HEK293 (cell line): ENCODE data around the gene UBXN10.

Experiments used
- CTCF ChIA-PET: fragments of 350-600 bp; formaldehyde crosslinking; extraction: SDS; loops from one replicate; lab custom pipeline; 2021; ENCODE audit warnings: antibody characterized with exemption; lab: Yijun Ruan, JAX
- POLR2A ChIA-PET: fragments of 300-600 bp; formaldehyde crosslinking; extraction: SDS; loops from one replicate; lab custom pipeline; 2020; ENCODE audit warnings: antibody characterized with exemption, inconsistent platforms; lab: Yijun Ruan, JAX
- H3K27ac ChIP-seq: fragments of 200-500 bp; sonication (Bioruptor generic); 2 replicates; pipeline ENCODE4 v1.5.1; 2014; ENCODE audit warnings: low read depth, low read length, control low read depth, inconsistent platforms; ENCODE audit errors: extremely low read depth
- H3K36me3 ChIP-seq, 2 experiments: fragments of 200-500 bp in 1 of 2; sonication (Bioruptor generic) in 1 of 2; 1 replicate in 1 of 2; 2 replicates in 1 of 2; pipeline ENCODE4 v1.5.1; 2014 to 2017; ENCODE audit warnings: inconsistent platforms in 2 of 2, low read length in 2 of 2; ENCODE audit not compliant: control insufficient read depth in 2 of 2, insufficient read depth in 1 of 2
- H3K4me1 ChIP-seq: fragments of 200-500 bp; sonication (Bioruptor generic); 2 replicates; pipeline ENCODE4 v1.5.1; 2014; ENCODE audit warnings: mild to moderate bottlenecking, low read length, inconsistent platforms; ENCODE audit not compliant: control insufficient read depth, insufficient read depth
- H3K4me3 ChIP-seq: 2 replicates; pipeline ENCODE4 v1.5.1; 2011; ENCODE audit warnings: low read depth, mild to moderate bottlenecking, control low read depth, low read length, moderate library complexity
- H3K9me3 ChIP-seq: fragments of 200-500 bp; sonication (Bioruptor generic); 2 replicates; pipeline ENCODE4 v1.5.1; 2014; ENCODE audit warnings: low read depth, low read length, inconsistent platforms; ENCODE audit not compliant: control insufficient read depth, insufficient read depth
- EGR2 ChIP-seq: fragments of 450-650 bp; formaldehyde crosslinking; IDR thresholded peaks from 2 replicates; pipeline ENCODE4 v1.5.1; 2016; ENCODE audit warnings: low read depth, missing biosample characterization, missing genetic modification characterization
- TCF7L2 ChIP-seq: IDR thresholded peaks from 2 replicates; pipeline ENCODE4 v1.6.1; 2011; ENCODE audit warnings: low read depth, mild to moderate bottlenecking, inconsistent platforms, low read length, moderate library complexity, borderline replicate concordance
- ZBTB1 ChIP-seq: fragments of 450-650 bp; formaldehyde crosslinking; IDR thresholded peaks from 2 replicates; pipeline ENCODE4 v1.5.1; 2016; ENCODE audit warnings: missing biosample characterization, missing genetic modification characterization
- ZFP69B ChIP-seq: fragments of 450-650 bp; formaldehyde crosslinking; IDR thresholded peaks from 2 replicates; pipeline ENCODE4 v1.5.1; 2016; ENCODE audit warnings: missing biosample characterization, missing genetic modification characterization
- ZNF311 ChIP-seq: fragments of 450-650 bp; formaldehyde crosslinking; IDR thresholded peaks from 2 replicates; pipeline ENCODE4 v1.5.1; 2017; ENCODE audit warnings: missing biosample characterization, missing genetic modification characterization, borderline replicate concordance
- ZNF404 ChIP-seq: fragments of 450-650 bp; formaldehyde crosslinking; IDR thresholded peaks from 2 replicates; pipeline ENCODE4 v1.5.1; 2017; ENCODE audit warnings: missing biosample characterization, missing genetic modification characterization
- ZNF416 ChIP-seq: fragments of 450-650 bp; formaldehyde crosslinking; IDR thresholded peaks from 2 replicates; pipeline ENCODE4 v1.5.1; 2016; ENCODE audit warnings: missing biosample characterization, missing genetic modification characterization
- ZNF501 ChIP-seq: fragments of 450-650 bp; formaldehyde crosslinking; IDR thresholded peaks from 2 replicates; pipeline ENCODE4 v1.5.1; 2016; ENCODE audit warnings: missing biosample characterization, missing genetic modification characterization
- ZNF530 ChIP-seq: fragments of 450-650 bp; formaldehyde crosslinking; IDR thresholded peaks from 2 replicates; pipeline ENCODE4 v1.5.1; 2016; ENCODE audit warnings: low read depth, missing biosample characterization, missing genetic modification characterization
- ZNF558 ChIP-seq: fragments of 450-650 bp; formaldehyde crosslinking; IDR thresholded peaks from 2 replicates; pipeline ENCODE4 v1.5.1; 2016; ENCODE audit warnings: missing biosample characterization, missing genetic modification characterization
- ZNF658 ChIP-seq: fragments of 450-650 bp; formaldehyde crosslinking; IDR thresholded peaks from 2 replicates; pipeline ENCODE4; 2016; ENCODE audit warnings: missing biosample characterization, missing genetic modification characterization
- ZNF664 ChIP-seq: fragments of 450-650 bp; formaldehyde crosslinking; IDR thresholded peaks from 2 replicates; pipeline ENCODE4 v1.5.1; 2016; ENCODE audit warnings: missing biosample characterization, missing genetic modification characterization
- ZNF747 ChIP-seq: fragments of 450-650 bp; formaldehyde crosslinking; IDR thresholded peaks from 2 replicates; pipeline ENCODE4 v1.5.1; 2016; ENCODE audit warnings: missing biosample characterization, missing genetic modification characterization
- ZNF776 ChIP-seq: fragments of 450-650 bp; formaldehyde crosslinking; IDR thresholded peaks from 2 replicates; pipeline ENCODE4 v1.5.0; 2017; ENCODE audit warnings: missing biosample characterization, missing genetic modification characterization, borderline replicate concordance
- ZNF785 ChIP-seq: fragments of 450-650 bp; formaldehyde crosslinking; IDR thresholded peaks from 2 replicates; pipeline ENCODE4 v1.5.1; 2016; ENCODE audit warnings: missing biosample characterization, missing genetic modification characterization
- ZNF791 ChIP-seq: fragments of 450-650 bp; formaldehyde crosslinking; IDR thresholded peaks from 2 replicates; pipeline ENCODE4 v1.5.1; 2016; ENCODE audit warnings: missing biosample characterization, missing genetic modification characterization
- TF ChIP-seq, protein P1 (sequence below): fragments of 450-650 bp; formaldehyde crosslinking; IDR thresholded peaks from 2 replicates; pipeline ENCODE4 v1.5.1; 2016; ENCODE audit warnings: missing biosample characterization, missing genetic modification characterization, borderline replicate concordance
- TF ChIP-seq, protein P2 (sequence below): fragments of 450-650 bp; formaldehyde crosslinking; IDR thresholded peaks from 2 replicates; pipeline ENCODE4 v1.5.1; 2017; ENCODE audit warnings: missing biosample characterization, missing genetic modification characterization
- TF ChIP-seq, protein P3 (sequence below): fragments of 450-650 bp; formaldehyde crosslinking; IDR thresholded peaks from 2 replicates; pipeline ENCODE4 v1.5.1; 2016; ENCODE audit warnings: missing biosample characterization, missing genetic modification characterization
- TF ChIP-seq, protein P4 (sequence below): fragments of 450-650 bp; formaldehyde crosslinking; IDR thresholded peaks from 2 replicates; pipeline ENCODE4; 2016; ENCODE audit warnings: missing biosample characterization, missing genetic modification characterization

UBXN10 gene

DNA sequence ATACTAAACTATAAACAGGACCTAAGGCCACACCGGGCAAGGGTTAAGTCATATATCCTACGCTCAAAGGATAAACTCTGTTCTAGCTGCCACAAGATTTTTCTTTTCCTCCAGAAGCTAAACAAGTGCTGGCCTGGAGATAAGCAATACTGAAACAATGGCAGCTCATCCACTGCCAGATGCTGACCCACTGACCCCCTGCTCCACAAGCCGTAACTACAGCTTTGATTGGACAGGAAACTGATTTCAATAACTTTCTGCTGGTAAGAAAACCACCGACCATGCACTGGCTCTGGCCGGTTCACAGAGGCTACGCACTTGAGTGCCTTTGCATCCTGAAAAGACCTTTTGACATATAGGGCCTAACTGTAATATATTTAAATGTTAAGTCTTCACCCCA, 51.8 kb downstream of the UBXN10 start (continued):
- TF ChIP-seq, protein P1, sequence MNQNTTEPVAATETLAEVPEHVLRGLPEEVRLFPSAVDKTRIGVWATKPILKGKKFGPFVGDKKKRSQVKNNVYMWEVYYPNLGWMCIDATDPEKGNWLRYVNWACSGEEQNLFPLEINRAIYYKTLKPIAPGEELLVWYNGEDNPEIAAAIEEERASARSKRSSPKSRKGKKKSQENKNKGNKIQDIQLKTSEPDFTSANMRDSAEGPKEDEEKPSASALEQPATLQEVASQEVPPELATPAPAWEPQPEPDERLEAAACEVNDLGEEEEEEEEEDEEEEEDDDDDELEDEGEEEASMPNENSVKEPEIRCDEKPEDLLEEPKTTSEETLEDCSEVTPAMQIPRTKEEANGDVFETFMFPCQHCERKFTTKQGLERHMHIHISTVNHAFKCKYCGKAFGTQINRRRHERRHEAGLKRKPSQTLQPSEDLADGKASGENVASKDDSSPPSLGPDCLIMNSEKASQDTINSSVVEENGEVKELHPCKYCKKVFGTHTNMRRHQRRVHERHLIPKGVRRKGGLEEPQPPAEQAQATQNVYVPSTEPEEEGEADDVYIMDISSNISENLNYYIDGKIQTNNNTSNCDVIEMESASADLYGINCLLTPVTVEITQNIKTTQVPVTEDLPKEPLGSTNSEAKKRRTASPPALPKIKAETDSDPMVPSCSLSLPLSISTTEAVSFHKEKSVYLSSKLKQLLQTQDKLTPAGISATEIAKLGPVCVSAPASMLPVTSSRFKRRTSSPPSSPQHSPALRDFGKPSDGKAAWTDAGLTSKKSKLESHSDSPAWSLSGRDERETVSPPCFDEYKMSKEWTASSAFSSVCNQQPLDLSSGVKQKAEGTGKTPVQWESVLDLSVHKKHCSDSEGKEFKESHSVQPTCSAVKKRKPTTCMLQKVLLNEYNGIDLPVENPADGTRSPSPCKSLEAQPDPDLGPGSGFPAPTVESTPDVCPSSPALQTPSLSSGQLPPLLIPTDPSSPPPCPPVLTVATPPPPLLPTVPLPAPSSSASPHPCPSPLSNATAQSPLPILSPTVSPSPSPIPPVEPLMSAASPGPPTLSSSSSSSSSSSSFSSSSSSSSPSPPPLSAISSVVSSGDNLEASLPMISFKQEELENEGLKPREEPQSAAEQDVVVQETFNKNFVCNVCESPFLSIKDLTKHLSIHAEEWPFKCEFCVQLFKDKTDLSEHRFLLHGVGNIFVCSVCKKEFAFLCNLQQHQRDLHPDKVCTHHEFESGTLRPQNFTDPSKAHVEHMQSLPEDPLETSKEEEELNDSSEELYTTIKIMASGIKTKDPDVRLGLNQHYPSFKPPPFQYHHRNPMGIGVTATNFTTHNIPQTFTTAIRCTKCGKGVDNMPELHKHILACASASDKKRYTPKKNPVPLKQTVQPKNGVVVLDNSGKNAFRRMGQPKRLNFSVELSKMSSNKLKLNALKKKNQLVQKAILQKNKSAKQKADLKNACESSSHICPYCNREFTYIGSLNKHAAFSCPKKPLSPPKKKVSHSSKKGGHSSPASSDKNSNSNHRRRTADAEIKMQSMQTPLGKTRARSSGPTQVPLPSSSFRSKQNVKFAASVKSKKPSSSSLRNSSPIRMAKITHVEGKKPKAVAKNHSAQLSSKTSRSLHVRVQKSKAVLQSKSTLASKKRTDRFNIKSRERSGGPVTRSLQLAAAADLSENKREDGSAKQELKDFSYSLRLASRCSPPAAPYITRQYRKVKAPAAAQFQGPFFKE = no peak

DNA sequence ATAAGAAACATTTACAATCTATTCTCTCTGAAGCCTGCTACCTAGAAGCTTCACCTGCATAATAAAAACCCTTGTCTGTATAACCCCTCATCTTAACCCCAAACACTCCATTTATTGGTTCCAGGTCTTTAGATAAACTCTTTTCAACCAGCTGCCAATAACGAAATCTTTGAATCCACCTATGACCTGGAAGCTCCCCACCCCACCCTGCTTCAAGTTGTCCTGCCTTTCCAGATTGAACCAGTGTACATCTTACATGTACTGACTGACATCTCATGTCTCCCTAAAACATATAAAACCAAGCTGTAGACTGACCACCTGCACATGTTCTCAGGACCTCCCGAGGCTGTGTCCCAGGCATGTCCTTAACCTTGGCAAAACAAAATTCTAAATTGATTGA, 54.1 kb downstream of the UBXN10 start:
- ChIA-PET CTCF (no interaction called here), POLR2A (no interaction called here)
- Histone ChIP-seq H3K27ac (no peak overlapping the region), H3K4me1 (no peaks in the 10 kb centered on the region), H3K4me3 (no peak overlapping the region), H3K36me3 (no peaks in the 10 kb centered on the region), H3K9me3 (no peaks in the 10 kb centered on the region)
- TF ChIP-seq, protein P2, sequence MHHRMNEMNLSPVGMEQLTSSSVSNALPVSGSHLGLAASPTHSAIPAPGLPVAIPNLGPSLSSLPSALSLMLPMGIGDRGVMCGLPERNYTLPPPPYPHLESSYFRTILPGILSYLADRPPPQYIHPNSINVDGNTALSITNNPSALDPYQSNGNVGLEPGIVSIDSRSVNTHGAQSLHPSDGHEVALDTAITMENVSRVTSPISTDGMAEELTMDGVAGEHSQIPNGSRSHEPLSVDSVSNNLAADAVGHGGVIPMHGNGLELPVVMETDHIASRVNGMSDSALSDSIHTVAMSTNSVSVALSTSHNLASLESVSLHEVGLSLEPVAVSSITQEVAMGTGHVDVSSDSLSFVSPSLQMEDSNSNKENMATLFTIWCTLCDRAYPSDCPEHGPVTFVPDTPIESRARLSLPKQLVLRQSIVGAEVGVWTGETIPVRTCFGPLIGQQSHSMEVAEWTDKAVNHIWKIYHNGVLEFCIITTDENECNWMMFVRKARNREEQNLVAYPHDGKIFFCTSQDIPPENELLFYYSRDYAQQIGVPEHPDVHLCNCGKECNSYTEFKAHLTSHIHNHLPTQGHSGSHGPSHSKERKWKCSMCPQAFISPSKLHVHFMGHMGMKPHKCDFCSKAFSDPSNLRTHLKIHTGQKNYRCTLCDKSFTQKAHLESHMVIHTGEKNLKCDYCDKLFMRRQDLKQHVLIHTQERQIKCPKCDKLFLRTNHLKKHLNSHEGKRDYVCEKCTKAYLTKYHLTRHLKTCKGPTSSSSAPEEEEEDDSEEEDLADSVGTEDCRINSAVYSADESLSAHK (tag by site-specific recombination) = no peak
- no peak for TF ChIP-seq ZNF558 (tag by site-specific recombination)

DNA sequence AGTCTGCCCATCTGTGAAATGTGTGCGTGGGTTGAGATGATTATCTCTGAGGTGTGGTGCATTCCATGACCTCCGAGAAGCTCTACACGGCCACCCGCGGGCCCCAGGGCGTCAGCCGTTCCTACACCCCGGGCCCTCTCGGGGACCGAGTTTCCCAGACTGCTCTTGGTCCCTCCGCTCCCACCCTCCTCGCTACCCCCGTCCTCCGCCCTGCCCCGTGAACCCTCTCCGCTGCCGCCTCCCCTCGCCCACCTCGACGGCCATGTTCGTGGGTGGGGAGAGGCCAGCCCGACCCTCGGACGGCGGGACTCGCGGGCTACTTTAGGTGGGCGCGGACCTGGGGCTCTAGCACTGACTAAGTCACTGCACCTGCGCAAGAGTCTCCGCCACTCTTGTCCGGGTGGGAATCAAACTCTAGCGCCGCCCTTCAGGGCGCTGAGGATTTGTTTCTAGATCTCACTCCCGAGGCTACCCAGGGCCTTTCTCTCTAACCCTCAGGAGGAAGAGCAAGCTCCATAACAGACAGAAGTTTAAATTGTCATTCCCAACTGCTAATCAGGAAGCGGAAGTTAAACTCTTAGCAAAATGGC, 57.1 kb downstream of the UBXN10 start:
- POLR2A ChIA-PET = no interaction called here
- H3K9me3 ChIP-seq = no peaks in the 10 kb centered on the region

More for the DNA sequence above, 57.1 kb downstream of the UBXN10 start:
- Histone ChIP-seq H3K36me3 (no peaks in the 10 kb centered on the region), H3K27ac (no peak overlapping the region), H3K4me3 (no peak overlapping the region), H3K4me1 (no peaks in the 10 kb centered on the region)
- TF ChIP-seq EGR2 (no peak), ZNF404 (tag by site-specific recombination) (no peak), ZNF747 (tag by site-specific recombination) (no peak), ZNF658 (no peak), ZNF664 (tag by site-specific recombination) (no peak), ZNF530 (tag by site-specific recombination) (no peak), ZFP69B (tag by site-specific recombination) (no peak), ZBTB1 (no peak), ZNF311 (tag by site-specific recombination) (no peak), ZNF785 (tag by site-specific recombination) (no peak), ZNF416 (tag by site-specific recombination) (no peak), ZNF501 (no peak), ZNF791 (no peak), TCF7L2 (no peak), ZNF776 (tag by site-specific recombination) (no peak)
- TF ChIP-seq, protein P3, sequence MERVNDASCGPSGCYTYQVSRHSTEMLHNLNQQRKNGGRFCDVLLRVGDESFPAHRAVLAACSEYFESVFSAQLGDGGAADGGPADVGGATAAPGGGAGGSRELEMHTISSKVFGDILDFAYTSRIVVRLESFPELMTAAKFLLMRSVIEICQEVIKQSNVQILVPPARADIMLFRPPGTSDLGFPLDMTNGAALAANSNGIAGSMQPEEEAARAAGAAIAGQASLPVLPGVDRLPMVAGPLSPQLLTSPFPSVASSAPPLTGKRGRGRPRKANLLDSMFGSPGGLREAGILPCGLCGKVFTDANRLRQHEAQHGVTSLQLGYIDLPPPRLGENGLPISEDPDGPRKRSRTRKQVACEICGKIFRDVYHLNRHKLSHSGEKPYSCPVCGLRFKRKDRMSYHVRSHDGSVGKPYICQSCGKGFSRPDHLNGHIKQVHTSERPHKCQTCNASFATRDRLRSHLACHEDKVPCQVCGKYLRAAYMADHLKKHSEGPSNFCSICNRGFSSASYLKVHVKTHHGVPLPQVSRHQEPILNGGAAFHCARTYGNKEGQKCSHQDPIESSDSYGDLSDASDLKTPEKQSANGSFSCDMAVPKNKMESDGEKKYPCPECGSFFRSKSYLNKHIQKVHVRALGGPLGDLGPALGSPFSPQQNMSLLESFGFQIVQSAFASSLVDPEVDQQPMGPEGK (tag by site-specific recombination) = no peak
- TF ChIP-seq, protein P4, sequence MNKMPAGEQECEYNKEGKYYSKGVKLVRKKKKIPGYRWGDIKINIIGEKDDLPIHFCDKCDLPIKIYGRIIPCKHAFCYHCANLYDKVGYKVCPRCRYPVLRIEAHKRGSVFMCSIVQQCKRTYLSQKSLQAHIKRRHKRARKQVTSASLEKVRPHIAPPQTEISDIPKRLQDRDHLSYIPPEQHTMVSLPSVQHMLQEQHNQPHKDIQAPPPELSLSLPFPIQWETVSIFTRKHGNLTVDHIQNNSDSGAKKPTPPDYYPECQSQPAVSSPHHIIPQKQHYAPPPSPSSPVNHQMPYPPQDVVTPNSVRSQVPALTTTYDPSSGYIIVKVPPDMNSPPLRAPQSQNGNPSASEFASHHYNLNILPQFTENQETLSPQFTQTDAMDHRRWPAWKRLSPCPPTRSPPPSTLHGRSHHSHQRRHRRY (tag by site-specific recombination) = no peak
- CTCF ChIA-PET = interaction anchor here (0.6 to 1.4 kb wide), 5 partner anchors 11 to 676 kb away, joined by 3 to 4 read pairs (median 3); no protein-coding TSS in a partner anchor
